Central memory CD8-positive, alpha-beta T cell (primary cell): Measurements from ENCODE around the gene CACNA2D4.

Experiments
- ATAC-seq: fragments of 150-1000 bp; cut with Tn5 transposase; replicated peaks from 2 replicates; pipeline ENCODE4 v1.10.0; 2022; ENCODE audit warnings: mild to moderate bottlenecking, moderate FRiP score, moderate number of reproducible peaks; ENCODE audit not compliant: poor library complexity, severe bottlenecking; ENCODE audit errors: extremely low read depth
- DNase-seq, 2 donors: peaks; one replicate each; pipeline ENCODE4 v3.0.0; 2021; ENCODE audit warnings: low spot score in 2 of 2
- H3K27ac Mint-ChIP-seq: one replicate; pipeline ENCODE4 v1.8.0; 2022; ENCODE audit warnings: low read depth, mild to moderate bottlenecking, moderate library complexity, mixed read lengths
- H3K27me3 Mint-ChIP-seq: one replicate; pipeline ENCODE4 v1.8.0; 2022; ENCODE audit warnings: mixed read lengths
- H3K36me3 Mint-ChIP-seq: one replicate; pipeline ENCODE4 v1.8.0; 2022; ENCODE audit warnings: mild to moderate bottlenecking, moderate library complexity, mixed read lengths; ENCODE audit not compliant: insufficient read depth
- H3K4me1 Mint-ChIP-seq: one replicate; pipeline ENCODE4 v1.8.0; 2022; ENCODE audit warnings: mixed read lengths
- H3K4me3 Mint-ChIP-seq: one replicate; pipeline ENCODE4 v1.8.0; 2022; ENCODE audit warnings: mild to moderate bottlenecking, moderate library complexity, mixed read lengths
- H3K9me3 Mint-ChIP-seq: one replicate; pipeline ENCODE4 v1.8.0; 2022; ENCODE audit warnings: mixed read lengths

CACNA2D4 gene

GRCh38 chr12:1912580-1913376 is 5.7 kb downstream of the CACNA2D4 start:
- no peak overlapping the region for H3K27ac Mint-ChIP-seq
- H3K36me3 Mint-ChIP-seq, result peaks cover 3% of the 10 kb centered on the region
- peaks cover 22% of the 10 kb centered on the region for H3K27me3 Mint-ChIP-seq
- H3K4me1 Mint-ChIP-seq, result peaks cover 23% of the 10 kb centered on the region
- DNase-seq (peak; percentile 5 to 9), ATAC-seq (no peak)
- H3K9me3 Mint-ChIP-seq, result no peaks in the 10 kb centered on the region
- H3K4me3 Mint-ChIP-seq, result no peak overlapping the region

DNA sequence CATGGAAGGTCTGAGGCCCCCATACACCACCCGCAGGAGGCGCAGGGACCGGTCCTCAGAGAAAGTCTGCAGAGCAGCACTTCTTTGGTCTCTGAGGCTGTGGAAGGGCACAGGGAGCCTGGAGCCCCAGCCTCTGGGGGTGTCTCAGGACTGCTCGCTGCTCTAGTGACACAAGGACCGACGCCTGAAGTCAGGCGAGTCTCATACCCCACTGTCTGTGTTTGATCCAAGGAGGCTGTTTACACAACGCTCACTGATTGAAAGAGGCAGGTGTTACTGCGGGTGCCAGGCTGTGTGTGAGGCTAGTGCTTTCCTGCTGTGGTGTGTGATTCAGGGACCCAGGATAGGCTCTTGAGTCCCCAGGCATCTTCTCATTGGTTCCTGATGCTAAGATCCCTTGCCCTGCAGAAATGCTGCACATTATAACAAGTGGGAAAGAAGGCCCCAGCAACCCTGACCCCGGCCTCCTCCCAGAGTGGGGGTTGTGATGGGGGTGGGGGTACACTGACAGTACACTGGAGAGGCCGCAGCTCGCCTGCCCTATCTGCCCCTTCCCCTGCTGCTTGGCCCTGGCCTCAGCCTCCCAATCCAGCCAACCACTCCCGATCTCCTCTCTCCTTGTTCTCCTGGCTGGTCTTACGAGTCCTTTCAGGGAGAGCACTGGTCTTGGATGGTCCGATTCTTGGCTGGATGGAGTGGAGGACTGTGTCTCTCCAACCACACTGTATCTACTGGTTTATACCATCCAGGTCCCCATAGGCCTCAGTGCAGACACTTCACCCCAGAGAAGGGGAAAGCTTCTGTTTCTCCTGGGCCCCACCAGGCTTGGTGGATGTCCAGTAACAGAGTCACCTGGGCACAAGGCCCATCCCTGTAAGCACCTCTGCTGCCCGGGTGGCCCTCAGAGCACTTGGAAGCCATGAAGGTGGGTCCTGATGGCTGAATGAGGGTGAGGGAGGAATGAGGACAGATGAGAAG is 6.6 kb downstream of the CACNA2D4 start:
- no peak for ATAC-seq
- Mint-ChIP-seq H3K27ac (no peak overlapping the region), H3K27me3 (peaks cover 29% of the 10 kb centered on the region), H3K4me3 (no peak overlapping the region), H3K36me3 (peaks cover 3% of the 10 kb centered on the region), H3K4me1 (peaks cover 25% of the 10 kb centered on the region), H3K9me3 (no peaks in the 10 kb centered on the region)
- DNase-seq, result peak; percentile 7 to 8

GRCh38 chr12:1910468-1910867 is 8.0 kb downstream of the CACNA2D4 start:
- Mint-ChIP-seq H3K4me1 (peaks cover 13% of the 10 kb centered on the region), H3K27ac (no peak overlapping the region), H3K27me3 (peaks cover 27% of the 10 kb centered on the region), H3K4me3 (no peak overlapping the region), H3K36me3 (peaks cover 3% of the 10 kb centered on the region), H3K9me3 (peaks cover 11% of the 10 kb centered on the region)
- no peak for DNase-seq
- ATAC-seq, result no peak

- Mint-ChIP-seq H3K27ac (no peak overlapping the region), H3K36me3 (peaks cover 3% of the 10 kb centered on the region), H3K9me3 (peaks cover 11% of the 10 kb centered on the region), H3K4me3 (no peak overlapping the region), H3K4me1 (peaks cover 5% of the 10 kb centered on the region), H3K27me3 (peaks cover 24% of the 10 kb centered on the region)
- DNase-seq (no peak), ATAC-seq (no peak)
Observed at GRCh38 chr12:1908758-1909157, 9.7 kb downstream of the CACNA2D4 start.

DNA sequence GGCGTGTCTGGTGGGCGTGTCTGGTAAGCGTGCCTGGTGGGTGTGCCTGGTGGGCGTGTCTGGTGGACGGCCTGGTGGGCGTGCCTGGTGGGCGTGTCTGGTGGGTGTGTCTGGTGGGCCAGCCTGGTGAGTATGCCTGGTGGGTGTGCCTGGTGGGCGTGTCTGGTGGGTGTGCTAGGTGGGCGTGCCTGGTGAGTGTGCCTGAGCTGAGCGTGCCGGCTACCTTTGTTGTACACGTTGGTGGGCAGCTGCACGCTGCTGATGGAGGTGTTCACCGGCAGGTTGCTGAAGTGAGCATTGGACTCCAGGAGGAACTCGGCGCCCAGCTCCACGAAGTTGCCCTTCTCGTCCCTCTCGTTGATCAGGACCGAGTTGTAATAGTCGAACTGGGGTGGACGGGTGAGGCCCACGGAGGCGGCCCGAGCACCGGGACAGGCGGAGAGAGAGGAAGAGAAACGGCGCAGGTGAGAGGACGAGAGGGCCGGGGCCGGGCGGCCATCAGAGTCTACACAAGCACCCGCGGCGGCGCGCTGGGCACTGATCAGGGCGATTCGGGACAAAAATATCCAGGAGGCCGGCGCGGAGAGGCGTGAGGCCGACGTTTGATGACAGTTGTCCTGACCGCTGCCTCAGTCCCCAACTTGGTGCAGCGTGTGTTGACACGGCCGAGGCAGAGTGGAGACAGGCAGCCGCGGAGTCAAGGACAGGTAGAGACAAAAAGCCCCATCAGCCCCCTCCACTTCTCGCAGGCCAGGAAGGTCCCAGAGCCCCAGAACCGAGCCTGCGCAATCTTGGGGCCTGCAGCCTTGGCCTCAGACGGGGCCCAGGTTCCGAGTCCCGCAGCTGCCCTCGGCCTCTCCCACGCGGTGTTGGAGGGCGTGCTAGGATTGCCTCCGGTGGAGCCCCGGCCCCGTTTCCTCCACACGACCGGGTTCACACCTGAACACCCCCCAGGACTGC is 10.5 kb downstream of the CACNA2D4 start:
- H3K4me1 Mint-ChIP-seq, result peaks cover 5% of the 10 kb centered on the region
- H3K27ac Mint-ChIP-seq, result no peak overlapping the region
- peaks cover under 1% of the 10 kb centered on the region for H3K36me3 Mint-ChIP-seq
- no peak for ATAC-seq
- peak; percentile 13 for DNase-seq
- H3K27me3 Mint-ChIP-seq, result peaks cover 21% of the 10 kb centered on the region
- H3K9me3 Mint-ChIP-seq, result peaks cover 15% of the 10 kb centered on the region
- H3K4me3 Mint-ChIP-seq, result peak overlapping the region; percentile 57

DNA sequence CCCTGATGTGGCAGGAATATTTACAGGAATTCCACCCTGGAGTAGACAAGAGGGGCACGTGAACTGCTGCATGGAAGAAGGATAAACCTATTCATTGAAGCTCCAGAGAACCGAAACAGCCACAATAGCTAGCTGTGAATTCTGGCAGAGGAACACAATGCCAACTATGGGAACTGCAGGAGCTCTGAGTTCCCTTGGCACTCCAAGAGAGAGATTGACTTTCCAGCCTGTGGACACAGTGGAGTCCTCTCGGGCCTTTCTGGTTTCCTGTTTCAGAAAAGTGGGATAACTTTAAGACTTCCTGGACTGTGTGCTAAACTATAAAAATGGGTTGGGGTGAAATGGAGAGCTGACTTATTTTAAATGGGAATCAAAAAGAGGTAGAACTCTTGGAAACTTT is 11.9 kb downstream of the CACNA2D4 start:
- DNase-seq (peak in 1 of 2 donors; percentile 3), ATAC-seq (no peak)
- Mint-ChIP-seq H3K9me3 (peaks cover 26% of the 10 kb centered on the region), H3K27me3 (peaks cover 35% of the 10 kb centered on the region), H3K4me1 (peaks cover 5% of the 10 kb centered on the region), H3K27ac (no peak overlapping the region), H3K4me3 (no peak overlapping the region), H3K36me3 (no peaks in the 10 kb centered on the region)

DNA sequence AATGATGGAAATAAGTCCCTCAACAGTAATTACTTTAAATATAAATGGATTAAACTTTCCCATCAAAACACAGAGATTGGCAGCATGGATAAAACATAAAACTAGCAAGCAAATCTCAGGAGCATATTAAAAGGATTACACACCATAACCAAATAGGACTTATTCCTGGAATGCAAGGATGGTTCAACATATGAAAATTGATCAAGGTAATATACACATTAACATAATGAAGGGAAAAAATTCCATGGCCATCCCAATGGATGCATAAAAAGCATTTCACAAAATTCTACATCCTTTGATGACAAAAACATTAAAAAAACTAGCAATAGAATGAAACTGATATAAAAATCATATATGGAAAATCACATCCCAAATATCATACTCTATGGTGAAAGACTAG is 13.6 kb downstream of the CACNA2D4 start:
- Mint-ChIP-seq H3K27ac (no peak overlapping the region), H3K4me3 (no peak overlapping the region), H3K27me3 (peaks cover 49% of the 10 kb centered on the region), H3K9me3 (peaks cover 26% of the 10 kb centered on the region), H3K4me1 (peaks cover 5% of the 10 kb centered on the region), H3K36me3 (no peaks in the 10 kb centered on the region)
- ATAC-seq (no peak), DNase-seq (no peak)

DNA sequence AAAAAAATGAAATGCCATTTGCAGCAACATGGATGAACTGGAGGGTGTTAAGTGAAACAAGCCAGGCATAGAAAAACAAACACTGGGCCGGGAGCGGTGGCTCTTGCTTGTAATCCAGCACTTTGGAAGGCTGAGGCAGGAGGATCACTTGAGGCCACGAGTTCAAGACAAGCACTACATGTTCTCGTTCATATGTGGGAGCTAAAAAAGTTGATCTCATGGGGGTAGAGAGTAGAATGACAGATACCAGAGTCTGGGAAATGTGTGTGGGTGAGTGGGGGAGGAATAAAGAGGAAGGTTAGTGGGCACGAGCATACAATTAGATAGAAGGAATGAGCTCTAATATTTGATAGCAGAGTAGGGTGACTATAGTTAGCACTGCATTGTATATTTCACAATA is 21.5 kb downstream of the CACNA2D4 start:
- Mint-ChIP-seq H3K27me3 (peaks cover 81% of the 10 kb centered on the region), H3K27ac (no peak overlapping the region), H3K9me3 (peaks cover 11% of the 10 kb centered on the region), H3K4me1 (no peaks in the 10 kb centered on the region), H3K4me3 (no peak overlapping the region), H3K36me3 (no peaks in the 10 kb centered on the region)
- DNase-seq (peak in 1 of 2 donors; percentile 3), ATAC-seq (no peak)

DNA sequence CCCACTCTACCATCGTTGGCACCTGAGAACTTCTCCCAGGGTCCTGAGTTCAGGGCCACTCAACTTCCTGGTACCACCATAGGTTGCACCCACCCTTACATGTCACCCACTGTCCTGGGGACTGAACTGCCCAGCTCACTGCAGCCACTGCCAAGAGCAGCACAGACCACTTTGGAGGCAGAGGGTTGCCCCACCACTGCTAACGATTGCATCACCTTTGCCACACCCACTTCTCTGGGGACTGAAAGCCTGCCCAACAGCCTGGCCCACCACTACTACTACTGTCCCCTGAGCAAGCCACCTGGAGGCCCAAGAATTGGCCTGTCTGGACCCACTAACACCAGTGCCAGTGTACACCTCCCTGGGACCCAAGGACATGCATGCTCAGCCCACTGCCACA is 27.6 kb downstream of the CACNA2D4 start:
- no peak for DNase-seq
- Mint-ChIP-seq H3K27me3 (peaks cover 93% of the 10 kb centered on the region), H3K4me1 (no peaks in the 10 kb centered on the region), H3K9me3 (peaks cover 10% of the 10 kb centered on the region), H3K27ac (no peak overlapping the region), H3K36me3 (no peaks in the 10 kb centered on the region), H3K4me3 (no peak overlapping the region)
- ATAC-seq, result no peak

DNA sequence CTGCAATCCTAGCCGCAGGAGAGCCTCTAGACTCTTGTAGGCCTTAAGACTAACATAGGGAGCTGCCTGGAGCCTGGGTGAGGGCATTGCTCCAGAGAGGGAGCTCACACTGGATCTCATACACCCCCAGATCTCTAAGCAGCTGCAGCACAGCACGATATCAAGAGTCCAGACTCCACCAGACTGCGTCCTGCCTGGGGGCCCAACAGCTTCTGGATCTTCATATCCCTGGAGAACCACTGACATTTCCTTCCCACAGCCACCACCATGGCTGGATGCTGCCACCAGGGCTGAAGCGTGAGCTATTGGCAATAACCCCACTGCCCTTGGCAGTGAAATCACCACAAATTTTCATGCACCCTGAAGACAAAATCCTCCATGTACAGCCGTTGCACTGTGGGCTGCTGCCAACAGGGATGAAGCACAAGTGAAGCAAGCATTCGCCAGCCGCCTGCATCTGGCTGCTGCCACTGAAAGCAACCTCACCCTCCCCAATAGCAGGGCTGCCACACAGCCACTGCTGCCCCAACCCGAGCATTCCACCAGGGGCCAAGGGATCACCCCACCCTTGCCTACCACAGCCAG is 28.2 kb downstream of the CACNA2D4 start:
- no peak for ATAC-seq
- peaks cover 92% of the 10 kb centered on the region for H3K27me3 Mint-ChIP-seq

GRCh38 chr12:1888923-1889322 is 29.5 kb downstream of the CACNA2D4 start:
- DNase-seq, result no peak
- Mint-ChIP-seq H3K27me3 (peaks cover 92% of the 10 kb centered on the region), H3K36me3 (no peaks in the 10 kb centered on the region)

More for the DNA sequence above, 28.2 kb downstream of the CACNA2D4 start:
- Mint-ChIP-seq H3K4me3 (no peak overlapping the region), H3K36me3 (no peaks in the 10 kb centered on the region), H3K9me3 (peaks cover 10% of the 10 kb centered on the region), H3K4me1 (no peaks in the 10 kb centered on the region), H3K27ac (no peak overlapping the region)
- no peak for DNase-seq

More at GRCh38 chr12:1888923-1889322, 29.5 kb downstream of the CACNA2D4 start:
- Mint-ChIP-seq H3K4me3 (no peak overlapping the region), H3K4me1 (no peaks in the 10 kb centered on the region), H3K27ac (no peak overlapping the region), H3K9me3 (peaks cover 10% of the 10 kb centered on the region)
- ATAC-seq, result no peak
